HG02981 (cell line): ENCODE measurements around the gene PTPRG.

Experiments used
- ATAC-seq: cut with Tn5 transposase; IDR thresholded peaks from one replicate; pipeline ENCODE4 v1.9.1; 2021; ENCODE audit warnings: mild to moderate bottlenecking, moderate library complexity; ENCODE audit not compliant: unreplicated experiment

The PTPRG gene

DNA sequence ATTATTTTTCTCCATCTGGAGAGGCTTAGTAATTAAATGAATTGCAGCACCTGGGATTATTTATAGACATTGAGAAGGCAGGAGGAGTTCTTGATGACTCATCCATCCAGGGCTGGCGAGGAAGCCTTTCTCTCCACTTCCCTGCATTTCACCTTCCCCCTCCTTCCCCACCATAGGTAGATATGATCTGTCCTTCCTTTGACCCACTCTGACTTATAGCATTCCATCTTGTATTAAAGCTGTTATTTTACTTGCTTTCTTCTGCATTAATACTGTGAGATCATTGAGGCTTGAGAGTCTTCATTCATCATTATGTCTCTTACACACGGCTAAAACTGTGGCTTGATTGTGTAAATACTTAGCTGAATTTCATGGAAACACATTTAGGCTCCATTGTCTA is 523.2 kb downstream of the PTPRG start:
- ATAC-seq, result no peak

DNA sequence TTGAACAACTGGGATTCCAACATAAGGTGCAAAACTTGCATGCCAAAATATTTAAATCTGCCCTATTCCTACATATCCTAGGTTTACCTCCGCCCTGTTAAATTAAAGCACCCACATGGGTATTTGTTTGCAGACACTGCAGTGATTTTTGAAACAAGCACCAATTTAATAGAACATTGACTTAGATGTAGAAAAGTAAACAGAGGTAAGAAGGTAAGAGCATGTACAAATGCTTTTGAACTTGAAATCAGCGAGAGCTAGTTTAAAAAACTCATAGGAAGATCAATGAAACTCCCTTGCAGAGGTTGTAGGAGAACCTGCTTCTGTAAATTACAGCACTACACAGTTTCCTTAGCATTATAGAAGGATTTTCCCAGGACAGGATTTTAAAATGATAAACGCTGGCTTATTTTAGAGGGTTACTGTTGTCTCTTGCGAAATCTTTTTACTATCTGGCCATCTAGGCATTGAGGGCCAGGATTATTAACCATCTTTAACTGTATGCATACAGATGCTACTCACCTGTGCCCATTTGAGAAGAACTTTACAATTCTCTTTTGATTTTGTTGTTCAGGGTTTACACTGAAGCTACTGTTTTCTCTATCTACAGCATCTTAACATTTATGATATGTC is 527.2 kb downstream of the PTPRG start:
- no peak for ATAC-seq

DNA sequence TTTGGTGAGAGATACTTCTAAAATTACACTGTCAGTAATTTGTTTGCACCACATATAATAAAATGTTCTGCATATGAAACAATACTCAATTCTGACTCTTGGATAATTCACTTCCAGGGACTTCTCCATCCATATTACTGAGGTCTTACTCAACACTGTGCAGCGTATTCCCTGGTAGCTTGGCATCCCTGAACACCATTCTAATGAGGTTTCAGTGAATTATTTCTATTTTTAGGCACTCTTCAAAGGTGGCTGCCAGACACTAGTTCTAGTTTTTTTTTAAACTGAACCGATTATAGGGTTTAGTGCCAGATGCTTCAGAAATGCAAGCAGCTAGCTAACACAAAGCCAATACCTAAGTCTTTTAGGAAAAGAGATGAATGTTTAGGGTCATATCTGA is 528.7 kb downstream of the PTPRG start:
- no peak for ATAC-seq

DNA sequence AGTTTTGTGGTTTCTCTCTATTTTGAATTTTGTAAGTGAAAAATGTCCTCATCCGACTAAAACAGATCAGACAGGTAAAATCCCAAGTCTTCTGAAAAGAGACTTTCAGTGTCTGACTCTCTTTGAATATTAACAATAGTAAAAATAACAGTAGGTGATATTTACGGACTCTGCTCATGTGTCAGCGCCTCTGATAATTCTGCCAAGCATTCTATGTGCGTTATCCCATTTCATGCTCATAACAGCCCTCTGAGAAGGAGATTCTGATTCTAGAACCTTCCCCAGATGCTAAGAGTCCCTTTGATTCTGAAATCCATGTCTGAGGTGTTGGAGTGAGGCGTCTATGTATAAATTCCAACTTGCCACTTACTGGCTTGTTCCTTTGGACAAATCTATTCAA is 529.1 kb downstream of the PTPRG start:
- no peak for ATAC-seq

DNA sequence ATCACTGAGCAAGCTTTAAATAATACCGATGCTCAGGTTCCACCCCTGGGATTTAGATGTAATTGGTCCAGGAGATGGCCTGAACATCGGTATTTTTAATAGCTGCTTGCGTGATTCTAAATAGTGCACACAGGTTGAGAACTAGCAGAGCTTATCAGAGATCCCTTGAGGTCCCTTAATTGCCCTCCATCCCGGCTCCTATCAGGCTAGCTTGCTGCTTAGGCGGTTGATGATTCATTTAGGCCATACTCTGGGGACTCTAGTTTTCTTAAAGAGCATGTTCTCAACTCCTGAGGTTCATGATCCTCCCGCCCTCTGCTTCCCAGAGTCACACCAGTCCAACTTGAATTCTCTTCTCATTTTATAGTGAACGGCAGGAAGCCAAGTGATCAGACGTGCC is 531.7 kb downstream of the PTPRG start:
- ATAC-seq, result no peak

DNA sequence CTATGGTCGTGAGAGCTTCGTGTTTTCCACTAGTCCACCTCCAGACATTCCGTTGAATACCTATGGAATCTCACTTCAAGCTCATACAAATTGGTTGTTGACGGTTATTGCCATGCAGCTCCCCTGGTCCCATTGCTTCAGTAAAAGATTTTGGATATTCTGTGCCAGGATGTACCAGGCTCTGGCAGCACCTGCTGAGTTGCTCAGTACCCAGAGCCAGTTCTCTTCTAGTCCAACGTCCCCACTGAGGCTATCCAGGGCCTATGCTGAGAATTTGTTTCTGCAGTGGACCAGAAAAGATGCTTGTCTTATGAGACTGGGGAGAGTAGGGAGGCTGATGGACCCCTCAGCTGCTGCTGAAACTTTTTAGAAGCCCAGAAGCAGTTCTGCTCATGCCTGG is 533.1 kb downstream of the PTPRG start:
- ATAC-seq, result no peak

DNA sequence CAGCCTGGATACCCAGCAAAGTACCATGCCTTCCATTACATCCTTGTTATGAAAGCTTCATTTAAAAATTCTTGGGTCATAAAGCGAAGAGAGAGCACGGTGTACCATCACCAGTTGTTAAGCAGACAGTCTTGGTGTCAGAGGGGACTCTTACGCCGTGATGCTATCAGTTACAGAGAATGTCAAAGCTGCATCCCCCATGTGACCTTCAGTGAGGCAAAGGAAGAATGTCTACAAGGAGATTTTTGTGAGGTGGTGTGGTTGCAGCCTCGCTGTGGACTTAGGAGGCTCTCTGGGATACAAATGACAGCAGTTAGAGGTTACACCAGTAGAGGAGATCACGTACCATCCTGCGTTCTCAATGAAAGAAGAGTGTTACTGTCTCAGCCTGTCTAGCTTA is 533.7 kb downstream of the PTPRG start:
- ATAC-seq, result no peak

DNA sequence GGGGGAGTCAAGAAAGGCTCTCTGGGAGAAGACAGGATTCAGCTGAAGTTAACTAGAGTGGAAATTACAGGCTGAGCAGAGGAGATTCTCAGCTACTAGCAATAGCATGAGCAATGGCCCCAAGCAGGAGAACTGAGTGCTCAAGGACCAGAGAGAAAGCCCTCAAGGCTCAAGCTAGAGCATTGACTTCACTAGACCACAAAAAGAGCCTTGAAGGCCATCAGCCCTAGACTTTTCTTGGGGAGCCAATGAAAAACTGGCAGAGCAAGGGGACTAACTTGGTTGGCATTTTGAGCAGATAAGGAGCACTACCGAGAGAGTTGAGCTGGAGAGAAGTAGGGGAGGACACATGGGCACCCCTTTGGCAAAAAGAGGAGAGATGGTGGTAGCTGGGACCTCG is 534.4 kb downstream of the PTPRG start:
- ATAC-seq, result no peak

DNA sequence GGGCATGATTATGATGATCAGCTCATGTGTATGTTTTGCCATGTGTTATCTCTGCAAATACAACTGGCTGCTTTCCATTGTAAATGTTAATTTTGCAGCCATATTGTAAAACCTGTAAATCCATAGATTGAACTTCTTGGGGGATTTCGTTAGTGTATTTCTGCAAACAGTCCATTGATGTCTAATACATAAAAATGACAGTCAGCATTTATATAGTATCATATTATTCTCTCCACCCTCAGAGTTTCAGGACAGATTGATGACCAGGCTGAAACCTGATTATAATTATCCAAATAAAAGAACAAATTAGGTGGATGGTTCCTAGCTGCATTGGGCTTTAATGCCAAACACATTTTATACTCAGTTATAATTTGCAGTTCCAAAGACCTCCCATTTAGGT is 535.1 kb downstream of the PTPRG start:
- no peak for ATAC-seq

DNA sequence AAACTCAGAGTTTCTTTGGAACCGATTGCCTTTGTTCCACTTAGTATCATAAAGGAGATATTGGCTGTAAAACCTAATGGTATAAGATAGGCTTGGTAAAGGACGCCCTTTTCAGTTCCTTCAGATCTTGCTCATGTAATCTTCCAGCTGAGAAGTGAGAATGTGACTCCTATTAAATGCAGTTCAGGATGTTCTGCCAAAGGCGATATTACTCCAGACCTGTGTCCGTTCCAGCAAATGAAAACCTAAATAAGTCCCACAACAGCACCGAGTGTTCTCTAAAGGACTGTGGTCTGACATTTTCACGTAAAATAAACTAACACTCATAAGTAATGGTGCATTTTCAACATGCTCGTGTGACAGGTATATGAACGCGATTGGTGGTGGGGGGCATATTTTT is 535.8 kb downstream of the PTPRG start:
- no peak for ATAC-seq

DNA sequence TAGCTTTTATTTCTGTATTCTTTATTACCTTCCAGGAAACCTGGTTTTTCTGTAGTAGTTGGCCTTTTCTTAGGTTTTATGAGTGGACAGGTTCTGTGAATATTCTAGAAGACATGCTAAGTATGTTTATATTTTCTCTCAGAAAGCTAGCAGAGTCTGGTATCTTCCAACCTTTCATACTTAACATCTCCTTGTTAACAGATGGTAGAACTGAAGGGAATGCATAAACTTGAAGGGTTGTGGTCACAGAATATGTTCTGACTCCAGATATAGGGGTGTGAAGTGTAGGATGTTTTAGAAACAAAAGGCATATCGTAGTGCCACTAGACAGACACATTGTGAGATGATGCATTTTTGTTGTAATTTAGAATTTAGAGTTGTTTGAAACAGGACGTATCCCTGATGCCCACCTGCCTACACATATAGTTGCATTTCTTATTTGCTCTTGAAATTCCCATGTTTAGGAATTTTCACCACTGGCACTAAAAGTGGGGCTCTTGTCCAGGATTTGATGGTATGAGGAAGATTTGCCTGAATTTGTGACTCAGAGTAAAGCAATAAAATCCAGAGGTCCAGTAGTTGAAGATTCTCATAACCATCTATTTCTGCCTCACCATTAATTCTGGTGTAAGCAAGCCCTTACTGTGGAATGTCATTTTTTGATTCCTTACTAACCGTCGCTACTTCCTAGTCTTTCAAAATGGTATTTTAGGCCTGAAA is 537.4 kb downstream of the PTPRG start:
- no peak for ATAC-seq

DNA sequence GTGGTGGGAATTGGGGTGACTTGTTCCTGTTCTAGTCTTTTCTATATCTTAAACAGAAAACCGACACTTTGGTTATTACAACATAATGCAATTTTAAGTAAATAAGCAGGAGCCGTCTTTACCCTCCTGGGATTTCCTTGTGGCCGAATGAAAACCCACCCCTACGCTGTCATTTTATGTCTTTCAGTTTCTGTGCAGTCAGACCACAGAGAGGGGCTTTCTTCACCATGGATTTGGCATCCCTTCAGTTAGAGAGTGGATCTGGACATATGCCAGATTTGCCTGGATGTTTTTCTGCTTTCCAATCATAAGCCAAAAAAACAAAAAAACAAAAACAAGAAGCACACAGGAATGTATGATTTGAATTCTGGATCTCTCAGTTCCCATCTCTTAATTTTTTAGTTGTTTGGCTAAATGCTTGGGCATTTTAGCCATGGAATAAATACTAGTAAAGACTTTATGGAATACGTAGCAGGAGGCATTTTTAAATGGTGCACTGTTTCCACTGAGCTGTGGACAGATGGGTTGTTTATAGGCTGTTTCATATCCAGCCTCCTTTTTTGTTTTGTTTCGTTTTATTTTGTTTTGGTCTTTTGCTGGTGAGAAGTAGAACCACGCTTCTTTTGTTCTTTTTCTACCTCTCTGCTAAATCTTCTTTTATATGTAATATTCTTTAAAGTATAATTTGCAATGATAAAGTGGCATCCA is 539.1 kb downstream of the PTPRG start:
- no peak for ATAC-seq

DNA sequence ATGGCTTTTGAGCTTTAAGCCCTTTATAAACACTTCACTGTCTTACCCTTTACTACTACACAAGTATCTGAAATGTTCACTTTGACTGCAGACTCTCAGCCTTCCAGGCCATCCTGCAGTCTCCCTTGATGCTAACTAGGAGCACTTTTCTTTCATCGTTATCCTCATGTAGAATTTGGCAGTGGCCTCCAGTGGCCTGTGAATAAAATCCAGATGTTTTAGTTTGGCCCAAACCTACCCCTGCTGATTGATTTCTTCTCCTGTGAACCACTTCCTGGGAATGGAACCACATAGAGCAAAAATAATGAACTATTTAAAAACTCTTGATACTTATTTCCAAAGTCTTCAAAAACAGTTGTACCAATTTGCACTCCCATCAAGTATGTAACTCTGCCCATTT is 540.1 kb downstream of the PTPRG start:
- no peak for ATAC-seq

DNA sequence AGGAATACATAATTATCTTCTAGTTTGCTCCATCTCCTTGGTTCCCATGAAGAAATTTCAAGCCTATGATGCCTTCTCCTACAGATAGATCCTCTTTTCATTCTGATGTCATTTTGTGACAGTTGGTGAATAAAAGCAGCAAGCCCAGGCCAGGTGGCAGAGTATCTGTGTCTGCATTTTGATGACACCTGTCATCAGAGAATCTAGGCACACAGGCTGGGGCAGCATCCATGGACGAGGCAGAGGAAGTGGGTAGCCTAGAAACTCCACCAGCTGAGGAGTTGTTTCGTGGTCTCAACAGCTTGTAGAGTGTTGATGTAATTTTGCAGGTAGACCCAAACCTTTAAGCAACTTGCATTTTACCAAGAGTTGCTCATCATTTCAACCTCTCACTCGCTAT is 542.2 kb downstream of the PTPRG start:
- no peak for ATAC-seq

DNA sequence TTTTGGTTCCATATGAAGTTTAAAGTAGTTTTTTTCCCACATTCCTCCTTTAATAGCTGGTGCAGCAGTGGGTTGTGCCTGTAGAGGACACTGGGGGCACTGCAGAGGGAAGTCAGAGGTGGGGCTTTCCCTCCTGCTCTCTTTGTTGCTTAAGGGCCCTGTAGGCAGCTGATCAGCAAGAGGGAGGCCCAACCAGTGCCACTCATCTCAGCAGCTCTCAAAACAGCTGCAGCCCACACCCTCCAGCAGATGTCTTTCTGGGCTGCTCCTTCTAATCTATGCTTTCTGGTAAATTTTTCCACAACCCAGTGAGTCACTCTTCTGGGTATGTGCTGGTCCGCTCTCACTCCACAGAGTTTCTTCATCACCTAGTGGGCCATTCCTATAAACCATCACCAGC is 548.2 kb downstream of the PTPRG start:
- ATAC-seq, result no peak

DNA sequence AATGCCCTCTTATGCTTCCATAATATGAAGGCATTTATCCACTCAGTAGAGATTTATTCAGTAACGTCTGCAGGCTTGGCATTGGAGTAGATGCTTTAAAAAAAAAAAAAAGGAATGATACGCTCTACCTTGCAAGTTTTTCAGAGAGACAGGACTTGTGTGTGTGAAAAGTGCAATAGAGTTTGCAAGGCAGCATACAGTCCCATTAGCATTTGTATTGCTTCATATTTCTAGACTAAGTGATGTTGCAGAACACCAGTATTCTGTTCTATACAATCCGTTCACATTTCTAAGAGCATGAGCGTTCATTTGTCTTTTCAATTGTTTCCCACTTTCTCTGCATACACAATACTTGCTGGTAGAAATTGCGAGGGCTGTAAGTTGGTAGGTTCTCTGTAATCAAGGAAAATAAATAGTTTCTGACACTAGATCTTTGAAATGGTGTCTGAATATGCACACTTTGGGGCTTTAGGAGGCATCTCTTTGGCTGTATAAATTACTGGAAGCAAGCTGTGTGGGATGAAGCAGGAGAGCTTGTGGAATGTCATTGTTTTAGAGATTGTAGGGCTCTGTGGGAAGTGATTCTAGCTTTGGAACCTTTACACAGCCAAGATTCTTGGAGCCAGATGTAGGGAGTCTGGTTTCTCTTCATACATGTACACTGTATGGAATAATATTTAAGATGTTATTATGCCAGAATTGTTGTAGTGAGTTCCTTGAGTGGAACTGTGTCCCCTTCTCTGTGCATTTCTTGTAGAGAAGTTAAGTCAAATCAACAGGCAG is 549.3 kb downstream of the PTPRG start:
- ATAC-seq, result no peak

DNA sequence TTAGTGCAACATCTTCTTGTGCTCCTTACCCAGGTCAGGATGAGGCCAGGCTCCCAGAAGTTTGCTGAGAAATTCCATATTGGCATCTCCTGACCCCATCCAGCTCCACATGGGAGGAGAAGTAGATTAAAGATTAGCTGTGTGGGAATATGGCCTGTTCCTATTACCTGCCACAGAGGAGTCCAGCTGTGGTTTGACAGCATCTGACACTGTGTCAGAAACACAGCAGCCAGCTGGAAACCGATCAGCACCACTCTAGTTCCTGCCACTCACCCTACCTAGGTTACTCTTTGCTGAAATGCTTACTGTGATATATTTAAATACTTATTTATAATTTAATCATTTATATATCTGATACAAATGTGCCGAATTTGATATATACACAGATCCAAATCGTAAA is 551.7 kb downstream of the PTPRG start:
- ATAC-seq, result no peak

DNA sequence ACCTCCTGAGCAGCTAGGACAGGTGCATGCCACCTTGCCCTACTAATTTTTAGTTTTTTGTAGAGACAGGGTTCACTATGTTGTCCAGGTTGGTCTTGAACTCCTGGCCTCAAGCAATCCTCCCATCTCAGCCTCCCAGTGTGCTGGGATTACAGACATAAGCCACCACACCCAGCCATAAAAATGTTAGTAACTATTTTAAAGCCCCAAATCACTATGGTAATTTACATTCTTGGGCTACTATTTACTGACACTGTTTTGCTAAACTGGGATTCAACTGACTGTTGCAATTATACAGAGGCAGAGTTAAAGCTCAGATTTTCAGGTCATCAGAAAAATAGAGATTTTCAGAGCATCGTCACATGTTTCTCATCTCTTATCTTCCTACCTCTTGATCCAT is 553.4 kb downstream of the PTPRG start:
- no peak for ATAC-seq

DNA sequence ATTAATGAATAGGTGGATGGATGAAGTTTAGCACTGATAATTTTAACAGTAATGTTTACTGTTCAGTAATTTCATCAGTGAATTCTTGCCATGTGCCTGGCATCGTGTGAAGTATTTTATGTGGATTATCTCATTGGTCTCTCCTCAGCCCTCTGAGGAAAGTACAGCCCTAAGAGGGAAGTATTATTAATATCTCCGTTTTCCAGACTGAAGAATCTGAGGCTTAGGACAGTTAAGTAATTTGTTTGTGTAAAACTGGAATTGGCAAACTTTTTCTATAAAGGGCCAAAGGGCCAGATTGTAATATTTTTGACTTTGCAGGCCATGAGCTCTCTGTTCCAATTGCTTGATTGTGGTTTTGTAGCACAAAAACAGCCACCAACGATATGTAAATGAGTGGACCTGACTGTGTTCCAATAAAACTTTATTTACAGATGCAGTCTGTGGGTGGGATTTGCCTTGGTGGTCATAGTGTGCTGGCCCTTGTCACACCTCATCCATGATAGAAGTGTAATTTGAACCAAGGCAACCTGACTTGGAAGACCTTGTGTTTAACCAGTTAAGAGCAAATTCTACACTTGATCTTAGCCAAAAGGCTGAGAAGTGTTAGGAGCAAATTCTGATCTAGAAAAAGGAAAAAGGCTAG is 556.7 kb downstream of the PTPRG start:
- no peak for ATAC-seq

DNA sequence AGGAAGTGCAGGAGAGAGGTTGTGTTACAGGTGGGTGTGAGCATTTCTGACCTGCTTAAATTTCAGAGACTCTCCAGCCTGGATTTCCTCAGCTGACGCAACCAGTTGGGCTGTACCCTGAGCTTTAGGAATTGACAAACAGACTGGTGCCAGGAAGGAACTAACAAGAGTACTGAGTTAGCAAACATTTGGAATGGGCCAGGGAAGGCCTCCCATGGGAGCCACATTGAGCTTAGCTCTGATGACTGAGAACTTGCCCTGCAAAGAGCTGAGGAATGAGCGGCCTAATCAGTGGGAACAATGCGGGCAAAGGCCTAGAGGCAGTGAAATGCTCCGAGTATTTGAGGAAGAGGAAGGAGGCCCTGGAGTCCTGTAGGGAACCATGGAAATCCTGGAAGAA is 557.8 kb downstream of the PTPRG start:
- no peak for ATAC-seq

DNA sequence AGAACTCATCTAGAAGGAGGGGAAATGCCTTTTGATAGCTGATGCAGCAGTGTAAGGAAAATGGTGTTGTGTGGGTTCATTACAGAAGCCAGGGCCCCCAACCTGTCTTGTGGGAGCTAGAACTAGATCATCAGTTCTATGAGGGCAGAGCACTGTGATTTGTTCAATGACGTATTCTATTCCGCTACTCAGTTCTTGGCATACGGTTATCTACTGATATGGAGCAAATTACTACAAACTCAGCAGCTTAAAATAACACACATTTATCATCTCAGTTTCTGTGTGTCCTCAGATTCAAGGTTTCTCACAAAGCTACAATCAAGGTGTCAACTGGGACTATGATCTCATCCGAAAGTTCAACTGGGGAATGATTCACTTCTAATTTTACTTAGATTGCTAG is 561.4 kb downstream of the PTPRG start:
- ATAC-seq, result no peak
